Astrocyte of the cerebellum (primary cell): ENCODE results near the gene IFNA13.
A peak's percentile ranks its signal among the peaks of the same experiment; 100 is the strongest.

Source experiments
- DNase-seq: peaks from one replicate; pipeline ENCODE4 v3.0.0-alpha.2; 2011; ENCODE audit warnings: low read depth
- H3K4me3 ChIP-seq: 2 replicates; pipeline ENCODE4 v1.5.1; 2011; ENCODE audit warnings: mild to moderate bottlenecking, low read depth, low read length, moderate library complexity
- CTCF ChIP-seq: IDR thresholded peaks from 2 replicates; pipeline ENCODE4 v1.5.1; 2012; ENCODE audit warnings: low read length, low read depth, moderate library complexity, mild to moderate bottlenecking; ENCODE audit errors: missing control alignments
- in situ Hi-C: cut with HindIII; loops from 2 replicates; pipeline ENCODE4 v1.10.0; 2017; ENCODE audit warnings: low sequenced_read_pairs

The IFNA13 gene

GRCh38 chr9:21408817-21409216 is 41.0 kb upstream of the IFNA13 start, which contains the start of gene IFNA8:
Gene IFNA8 (plus strand): TSS chr9:21409117. CDS start chr9:21409177, 60 bp downstream.
- no peak within 1 kb of the TSS for H3K4me3 ChIP-seq
- TF ChIP-seq CTCF, result no peak
- DNase-seq, result no peak
- in situ Hi-C loops, result no loop called here

DNA sequence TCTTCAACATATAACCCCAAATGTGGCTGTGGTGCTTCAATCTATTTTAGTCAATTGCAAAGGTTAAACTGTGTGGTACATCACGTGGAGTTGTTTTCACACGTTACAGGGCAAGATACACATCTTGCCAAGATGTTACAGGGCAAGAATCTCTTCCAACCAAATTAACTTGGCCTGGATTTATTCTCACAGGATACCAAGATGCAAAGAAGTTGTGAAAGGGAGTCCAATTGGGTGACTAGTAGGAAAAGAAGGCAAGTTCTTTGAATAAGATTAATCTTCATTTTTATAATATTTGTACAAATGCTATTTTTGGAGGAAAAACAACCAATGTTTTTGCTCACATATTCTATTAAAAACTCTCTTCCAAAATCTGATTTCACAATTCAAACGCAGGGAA is 36.3 kb upstream of the IFNA13 start:
- no peak for TF ChIP-seq CTCF
- no peak for DNase-seq
- no peak overlapping the region for H3K4me3 ChIP-seq
- in situ Hi-C loops, result loop anchor here (5.0 kb wide), 1 partner anchor 72 kb away; no protein-coding TSS in a partner anchor

DNA sequence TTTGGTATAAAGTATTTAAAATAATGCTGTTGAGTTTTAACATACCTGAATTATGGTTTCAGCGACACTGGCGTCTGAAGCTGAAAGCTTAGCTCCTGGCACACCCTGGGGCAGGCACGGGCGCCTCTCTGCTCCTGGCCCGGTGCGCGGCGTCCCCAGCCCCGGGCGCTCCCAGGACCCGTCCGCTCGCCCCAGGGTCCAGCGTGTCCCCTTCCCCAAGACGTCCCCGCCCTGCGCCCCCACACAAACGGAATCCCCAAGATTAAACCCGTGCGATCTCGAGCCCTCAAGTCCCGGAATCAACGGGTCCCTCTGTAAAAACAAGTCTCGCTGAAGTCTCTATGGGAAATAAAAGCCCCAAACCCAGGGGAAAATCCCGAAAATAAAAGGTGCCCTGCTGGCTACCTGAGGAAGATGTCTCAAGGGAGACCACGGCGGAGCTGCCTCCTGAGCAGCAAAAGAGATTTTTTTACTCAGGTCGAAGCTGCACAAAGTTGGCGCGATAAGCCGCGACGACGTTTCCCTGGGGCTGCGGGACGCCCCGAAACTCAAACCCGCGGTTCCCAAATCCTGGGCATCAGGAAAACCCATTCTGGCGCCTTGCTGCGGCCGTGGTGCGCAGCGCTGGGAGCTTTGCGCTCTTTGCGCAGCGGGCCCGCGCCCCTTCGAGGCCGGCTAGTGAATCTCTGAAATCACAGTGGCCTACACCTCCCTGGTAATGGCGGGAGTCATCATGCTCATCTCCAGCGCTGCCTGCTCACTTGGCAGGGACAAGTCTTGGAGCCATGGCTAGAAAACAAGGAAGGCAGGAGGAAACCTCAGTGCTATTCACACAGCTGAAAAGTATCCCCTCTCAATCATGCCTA is 34.8 kb upstream of the IFNA13 start:
- no peak for TF ChIP-seq CTCF
- in situ Hi-C loops, result loop anchor here (5.0 kb wide), 1 partner anchor 70 kb away; no protein-coding TSS in a partner anchor
- H3K4me3 ChIP-seq, result peak overlapping the region; percentile 48
- no peak for DNase-seq

DNA sequence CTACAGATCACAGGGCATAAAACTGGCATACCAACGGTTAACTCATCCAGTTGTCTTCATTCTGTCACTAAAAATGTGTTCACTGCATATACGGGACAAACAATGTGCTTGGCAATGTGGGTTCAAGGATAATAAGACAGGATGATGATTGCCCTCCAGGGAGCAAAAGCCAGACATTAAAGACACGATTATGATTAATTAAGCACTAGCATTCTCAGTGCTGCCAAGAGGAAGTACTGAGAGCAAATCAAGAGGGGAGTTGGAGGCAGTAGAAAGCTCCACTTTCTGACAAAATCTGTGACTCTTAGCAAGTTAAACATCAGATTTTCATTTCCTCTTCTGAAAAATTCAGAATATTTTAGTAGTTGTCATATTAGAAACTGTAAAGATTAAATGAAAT is 32.1 kb upstream of the IFNA13 start:
- TF ChIP-seq CTCF, result no peak
- in situ Hi-C loops, result loop anchor here (5.0 kb wide), 1 partner anchor 68 kb away; no protein-coding TSS in a partner anchor
- no peak overlapping the region for H3K4me3 ChIP-seq
- no peak for DNase-seq

DNA sequence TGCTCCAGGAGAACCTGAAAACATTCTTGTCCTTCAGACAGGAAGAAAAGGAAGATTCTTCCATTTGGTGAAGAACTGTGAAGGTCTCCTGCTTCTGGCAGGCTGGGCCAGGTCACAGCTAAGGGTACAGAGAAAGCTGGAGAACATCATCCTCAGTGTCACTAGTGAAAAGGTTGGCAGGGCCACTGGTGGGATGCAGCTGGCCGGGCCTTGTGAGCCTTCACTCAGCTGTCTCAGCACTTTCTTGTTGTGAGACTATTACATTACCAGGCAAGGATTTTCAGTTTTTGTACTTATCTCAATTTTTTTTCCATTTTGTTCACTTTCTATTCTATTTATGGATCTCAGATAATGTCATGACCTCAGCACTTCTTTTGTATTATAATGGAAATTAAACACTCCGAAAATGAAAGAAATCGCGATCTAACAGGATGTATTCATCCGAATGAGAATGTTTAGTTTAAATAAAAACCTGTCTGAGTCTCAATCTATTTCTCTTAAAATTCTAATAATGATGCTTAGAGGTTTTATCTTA is 31.2 kb upstream of the IFNA13 start:
- in situ Hi-C loops, result no loop called here
- no peak for TF ChIP-seq CTCF
- no peak overlapping the region for H3K4me3 ChIP-seq
- no peak for DNase-seq

DNA sequence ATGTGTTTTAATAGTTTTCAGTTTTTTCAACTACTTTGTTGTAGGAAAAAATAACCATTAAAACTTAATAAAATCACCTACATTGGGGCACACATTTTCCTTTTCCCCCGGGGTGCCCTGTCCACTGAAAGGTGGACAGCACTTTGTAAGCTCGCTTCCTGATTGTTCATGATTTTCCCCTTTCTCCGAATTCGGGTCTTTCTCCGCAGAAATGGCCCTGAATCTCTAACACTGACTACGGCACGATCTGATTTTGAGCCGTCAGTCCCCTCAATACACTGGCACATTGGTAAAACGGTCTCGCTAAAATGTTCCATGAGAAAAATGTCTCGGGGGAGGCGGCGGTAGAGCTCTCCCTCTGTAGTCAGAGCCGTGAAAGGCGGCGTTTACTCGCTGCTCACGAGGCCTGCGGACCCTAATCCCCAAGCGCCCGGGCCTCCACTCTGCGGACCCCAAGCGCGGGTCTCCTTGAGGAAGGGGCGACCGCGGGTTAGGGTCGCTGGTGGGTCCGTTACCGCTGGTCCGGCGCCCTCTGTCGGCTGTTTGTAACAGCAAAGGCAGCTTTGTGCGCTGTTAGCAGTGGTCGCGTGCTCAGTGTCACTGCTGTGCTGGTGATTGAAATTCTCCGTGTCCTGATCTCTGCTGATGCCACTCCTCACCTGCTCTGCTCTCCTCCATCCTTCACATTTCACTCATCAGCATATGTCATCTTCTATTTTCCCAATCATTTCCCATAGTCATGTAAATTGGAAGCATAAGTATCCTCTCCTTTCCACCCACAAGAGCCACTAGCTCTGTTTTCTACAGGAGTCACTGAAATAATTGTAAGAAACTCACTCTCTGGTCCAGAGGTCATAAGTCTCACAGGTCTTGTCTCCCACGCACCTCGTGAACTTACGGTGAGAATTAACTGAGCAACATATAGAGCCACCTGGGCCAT is 28.2 kb upstream of the IFNA13 start:
- no peak for DNase-seq
- H3K4me3 ChIP-seq, result peak overlapping the region; percentile 58
- in situ Hi-C loops, result no loop called here
- peak; percentile 86 for TF ChIP-seq CTCF
